Measurements from ENCODE around the gene MRPS35. TPM values are rescaled to one million over a fixed set of nuclear protein-coding genes. Genes with fewer than 3 reads are reported as not detected.

MRPS35 gene
- total RNA-seq, 4 donors from 2014 or later = 30.7 to 78.8 (median 63.8) TPM

DNA sequence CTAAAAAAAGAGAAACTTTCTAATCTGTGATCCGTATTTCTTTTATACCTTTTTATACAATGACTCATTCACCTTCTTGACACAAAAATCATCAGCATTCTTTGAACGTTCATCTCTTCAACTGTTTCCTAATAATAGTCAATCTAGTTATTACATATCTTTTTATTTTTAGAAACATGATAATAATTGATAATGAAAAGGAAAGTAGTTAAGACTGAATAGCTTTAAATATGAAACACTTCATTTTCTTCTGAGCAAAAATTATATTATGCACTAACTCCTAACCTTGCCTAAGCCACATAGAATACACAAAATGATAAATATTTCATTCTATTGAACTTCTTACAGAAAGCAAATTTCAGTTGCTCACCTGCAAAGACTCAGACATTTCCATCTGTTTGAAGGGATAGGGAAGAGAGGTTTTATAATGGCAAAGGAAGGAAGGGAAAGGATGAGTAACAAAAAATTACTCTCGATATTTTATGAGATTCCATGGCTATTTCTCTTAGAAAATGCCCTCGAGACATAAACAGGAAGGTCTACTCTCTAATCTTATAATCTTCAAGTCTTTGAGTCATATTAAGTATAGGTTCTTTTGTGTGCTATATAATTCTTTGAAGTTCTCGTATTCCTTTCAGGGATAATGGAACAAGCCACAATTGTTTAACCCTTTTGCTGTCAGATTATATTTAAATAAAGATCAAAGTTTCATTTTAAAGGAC, 61.9 kb downstream of the MRPS35 start:
- WGBS, 2 donors (ENCODE audit: low coverage in 1 of 2) = 51 to 54% methylated on average over 5 of the region's 5 CpGs
- intact Hi-C loops (cut with DNase I; ENCODE audit: low total_unique reads) = no loop called here
- H3K9me3 ChIP-seq = no peaks in the 10 kb centered on the region

DNA sequence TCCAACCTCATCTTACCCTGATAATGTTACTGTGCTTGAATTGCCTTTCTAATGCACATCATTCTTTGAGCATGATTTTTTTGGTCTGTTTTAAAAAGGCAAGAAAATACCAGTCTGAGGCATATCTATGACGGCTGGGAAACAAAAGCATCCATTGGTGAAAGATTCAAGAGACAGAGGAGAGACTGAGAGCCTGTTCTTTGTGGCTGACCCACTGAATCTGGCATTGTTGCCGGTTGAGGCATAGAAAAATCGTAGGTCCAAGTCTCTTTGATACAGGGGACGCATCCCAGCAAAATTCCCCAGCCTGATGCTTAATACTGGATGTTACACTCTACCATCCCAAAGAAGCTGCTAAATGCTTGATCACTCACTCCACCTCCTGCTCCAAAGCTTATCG, 66.5 kb downstream of the MRPS35 start:
- in situ Hi-C loops (cut with MboI; ENCODE audit: low pct_ligation_motif_present in 1 of 4, low pct_unique_long_range_greater_than_20kb in 1 of 4, low sequenced_read_pairs in 3 of 4) (no loop called here), intact Hi-C loops (cut with DNase I; ENCODE audit: low total_unique reads) (no loop called here)
- no peaks in the 10 kb centered on the region for H3K36me3 ChIP-seq
- no peak overlapping the region for H3K27ac ChIP-seq
- H3K27me3 ChIP-seq = no peaks in the 10 kb centered on the region
- 88 to 100% methylated on average over 3 to 5 of the region's 5 CpGs for WGBS, 2 donors (ENCODE audit: low coverage in 1 of 2)
- no peak for DNase-seq
- H3K4me1 ChIP-seq = peaks cover 0 to 24% (median 12%) of the 10 kb centered on the region in 4 donors
- H3K4me3 ChIP-seq = no peak overlapping the region
- no peaks in the 10 kb centered on the region for H3K9me3 ChIP-seq
- TF ChIP-seq EP300 (IDR thresholded peaks at IDR 0.05; ENCODE audit: low read depth) (no peak), POLR2AphosphoS5 (IDR thresholded peaks at IDR 0.05) (no peak), POLR2A (IDR thresholded peaks at IDR 0.05) (no peak)
- TF ChIP-seq, protein P1, sequence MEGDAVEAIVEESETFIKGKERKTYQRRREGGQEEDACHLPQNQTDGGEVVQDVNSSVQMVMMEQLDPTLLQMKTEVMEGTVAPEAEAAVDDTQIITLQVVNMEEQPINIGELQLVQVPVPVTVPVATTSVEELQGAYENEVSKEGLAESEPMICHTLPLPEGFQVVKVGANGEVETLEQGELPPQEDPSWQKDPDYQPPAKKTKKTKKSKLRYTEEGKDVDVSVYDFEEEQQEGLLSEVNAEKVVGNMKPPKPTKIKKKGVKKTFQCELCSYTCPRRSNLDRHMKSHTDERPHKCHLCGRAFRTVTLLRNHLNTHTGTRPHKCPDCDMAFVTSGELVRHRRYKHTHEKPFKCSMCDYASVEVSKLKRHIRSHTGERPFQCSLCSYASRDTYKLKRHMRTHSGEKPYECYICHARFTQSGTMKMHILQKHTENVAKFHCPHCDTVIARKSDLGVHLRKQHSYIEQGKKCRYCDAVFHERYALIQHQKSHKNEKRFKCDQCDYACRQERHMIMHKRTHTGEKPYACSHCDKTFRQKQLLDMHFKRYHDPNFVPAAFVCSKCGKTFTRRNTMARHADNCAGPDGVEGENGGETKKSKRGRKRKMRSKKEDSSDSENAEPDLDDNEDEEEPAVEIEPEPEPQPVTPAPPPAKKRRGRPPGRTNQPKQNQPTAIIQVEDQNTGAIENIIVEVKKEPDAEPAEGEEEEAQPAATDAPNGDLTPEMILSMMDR (IDR thresholded peaks at IDR 0.05) = no peak

More for the DNA sequence above, 61.9 kb downstream of the MRPS35 start:
- Histone ChIP-seq H3K27ac (no peak overlapping the region), H3K36me3 (no peaks in the 10 kb centered on the region), H3K4me1 (no peaks in the 10 kb centered on the region), H3K27me3 (no peaks in the 10 kb centered on the region), H3K4me3 (no peak overlapping the region)
- TF ChIP-seq POLR2A (IDR thresholded peaks at IDR 0.05) = no peak
- TF ChIP-seq EP300 (IDR thresholded peaks at IDR 0.05; ENCODE audit: low read depth) = no peak
- TF ChIP-seq POLR2AphosphoS5 (IDR thresholded peaks at IDR 0.05) = no peak
- TF ChIP-seq, protein P1 (IDR thresholded peaks at IDR 0.05) = no peak
- no peak for DNase-seq
- in situ Hi-C loops (cut with MboI; ENCODE audit: low pct_ligation_motif_present in 1 of 4, low pct_unique_long_range_greater_than_20kb in 1 of 4, low sequenced_read_pairs in 3 of 4) = no loop called here

DNA sequence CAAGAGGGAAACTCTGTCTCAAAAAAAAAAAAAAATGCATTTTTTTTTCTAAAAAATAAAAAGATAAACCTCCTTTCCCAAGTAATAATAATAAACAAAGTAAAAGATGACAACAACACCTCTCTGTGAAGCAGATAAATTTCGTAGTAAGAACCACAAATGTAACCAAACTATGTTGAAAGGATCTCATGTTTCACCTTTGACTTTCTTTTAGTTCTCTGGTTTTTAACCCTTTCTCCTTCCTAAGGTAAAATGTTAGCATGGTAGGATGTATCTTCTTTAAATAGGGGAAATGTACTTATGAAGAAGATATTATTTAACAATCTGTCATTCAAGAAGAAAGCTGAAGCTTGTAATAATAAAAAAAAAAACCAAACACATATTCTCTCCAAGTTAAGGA, 67.6 kb downstream of the MRPS35 start:
- TF ChIP-seq EP300 (IDR thresholded peaks at IDR 0.05; ENCODE audit: low read depth) (no peak), POLR2AphosphoS5 (IDR thresholded peaks at IDR 0.05) (no peak)
- Histone ChIP-seq H3K4me3 (no peak overlapping the region), H3K36me3 (no peaks in the 10 kb centered on the region), H3K27ac (no peak overlapping the region), H3K4me1 (peaks cover 0 to 35% (median 16%) of the 10 kb centered on the region in 4 donors), H3K9me3 (no peaks in the 10 kb centered on the region), H3K27me3 (no peaks in the 10 kb centered on the region)
- WGBS, 2 donors (ENCODE audit: low coverage in 1 of 2) = 60 to 64% methylated on average over 1 of the region's 1 CpG
- intact Hi-C loops (cut with DNase I; ENCODE audit: low total_unique reads) = no loop called here
- in situ Hi-C loops (cut with MboI; ENCODE audit: low pct_ligation_motif_present in 1 of 4, low pct_unique_long_range_greater_than_20kb in 1 of 4, low sequenced_read_pairs in 3 of 4) = no loop called here
- DNase-seq = no peak

DNA sequence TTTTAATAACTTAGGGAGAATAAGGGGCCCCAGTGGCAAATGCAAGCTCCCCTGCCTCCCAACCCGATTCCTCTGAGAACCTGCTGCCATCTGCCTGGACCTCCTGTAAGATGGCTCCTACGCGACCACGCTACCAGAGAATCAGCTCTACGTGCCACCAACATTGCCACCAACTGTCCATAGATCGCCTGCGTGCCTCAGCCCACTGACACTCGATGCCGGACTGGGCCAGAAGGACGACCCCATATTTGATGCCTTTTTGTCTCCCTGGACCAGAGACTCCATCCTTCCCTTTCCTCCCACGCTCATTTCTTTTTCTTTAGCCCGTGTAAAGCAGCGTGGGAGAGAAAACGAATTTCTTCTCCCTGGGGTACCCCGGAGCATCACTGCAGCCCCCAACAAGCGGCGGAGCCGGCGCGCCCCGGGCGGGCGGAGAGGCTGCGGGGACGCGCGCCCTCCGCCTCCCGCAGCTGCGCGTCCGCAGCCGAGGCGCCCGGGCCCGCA, 68.8 kb downstream of the MRPS35 start:
- Histone ChIP-seq H3K9me3 (no peaks in the 10 kb centered on the region), H3K4me3 (peak overlapping the region; percentile 74 to 95 (median 84)), H3K36me3 (no peaks in the 10 kb centered on the region), H3K27me3 (no peaks in the 10 kb centered on the region), H3K27ac (peak overlapping the region; percentile 86 to 96 (median 94)), H3K4me1 (peaks cover 0 to 35% (median 16%) of the 10 kb centered on the region in 4 donors)
- DNase-seq = peak; percentile 14
- intact Hi-C loops (cut with DNase I; ENCODE audit: low total_unique reads) = no loop called here
- WGBS, 2 donors (ENCODE audit: low coverage in 1 of 2) = 4 to 9% methylated on average over 9 to 30 of the region's 36 CpGs
- in situ Hi-C loops (cut with MboI; ENCODE audit: low pct_ligation_motif_present in 1 of 4, low pct_unique_long_range_greater_than_20kb in 1 of 4, low sequenced_read_pairs in 3 of 4) = no loop called here
- TF ChIP-seq, protein P1 (IDR thresholded peaks at IDR 0.05) = no peak
- TF ChIP-seq EP300 (IDR thresholded peaks at IDR 0.05; ENCODE audit: low read depth) (no peak), POLR2A (IDR thresholded peaks at IDR 0.05) (no peak), POLR2AphosphoS5 (IDR thresholded peaks at IDR 0.05) (no peak)

Measured in transverse colon (tissue), 4 donors.